ENCODE measurements around the gene ME3.

GRCh38 chr11:86698639-86699038, 26.2 kb upstream of the ME3 start:
- TF ChIP-seq CTCF (IDR thresholded peaks at IDR 0.05) (no peak), NR3C1 (IDR thresholded peaks at IDR 0.05) (no peak), EP300 (IDR thresholded peaks at IDR 0.05) (no peak), ZC3H11A (IDR thresholded peaks at IDR 0.05) (no peak), POLR2A (IDR thresholded peaks at IDR 0.05; ENCODE audit: low read length) (no peak), MAZ (IDR thresholded peaks at IDR 0.05; ENCODE audit: borderline replicate concordance, low read depth, low read length) (no peak), REST (IDR thresholded peaks at IDR 0.05) (no peak), HOXA7 (CRISPR knock-in tag; IDR thresholded peaks at IDR 0.05) (no peak), ZSCAN20 (CRISPR knock-in tag; IDR thresholded peaks at IDR 0.05) (no peak), RAD21 (conservative IDR thresholded peaks at IDR 0.05 in 1 of 2, IDR thresholded peaks at IDR 0.05 in 1 of 2) (no peak), EHMT2 (IDR thresholded peaks at IDR 0.05; ENCODE audit: low read depth) (no peak), NPAS2 (CRISPR knock-in tag; IDR thresholded peaks at IDR 0.05; ENCODE audit: borderline replicate concordance) (no peak), CEBPB (IDR thresholded peaks at IDR 0.05) (no peak)

Measured in A549 (cell line).